IPS-NIHi7 (cell line): ENCODE data around the gene NCOA7.
"Not testable (repeated sequence)": the region's sequence is repeated elsewhere in the genome, so short reads cannot be mapped to it uniquely, and the experiment has no call there.

Experiments used
- DNase-seq: peaks from one replicate; pipeline ENCODE4 v3.0.0; 2012; ENCODE audit warnings: mixed read lengths; ENCODE audit errors: extremely low spot score

The NCOA7 gene

DNA sequence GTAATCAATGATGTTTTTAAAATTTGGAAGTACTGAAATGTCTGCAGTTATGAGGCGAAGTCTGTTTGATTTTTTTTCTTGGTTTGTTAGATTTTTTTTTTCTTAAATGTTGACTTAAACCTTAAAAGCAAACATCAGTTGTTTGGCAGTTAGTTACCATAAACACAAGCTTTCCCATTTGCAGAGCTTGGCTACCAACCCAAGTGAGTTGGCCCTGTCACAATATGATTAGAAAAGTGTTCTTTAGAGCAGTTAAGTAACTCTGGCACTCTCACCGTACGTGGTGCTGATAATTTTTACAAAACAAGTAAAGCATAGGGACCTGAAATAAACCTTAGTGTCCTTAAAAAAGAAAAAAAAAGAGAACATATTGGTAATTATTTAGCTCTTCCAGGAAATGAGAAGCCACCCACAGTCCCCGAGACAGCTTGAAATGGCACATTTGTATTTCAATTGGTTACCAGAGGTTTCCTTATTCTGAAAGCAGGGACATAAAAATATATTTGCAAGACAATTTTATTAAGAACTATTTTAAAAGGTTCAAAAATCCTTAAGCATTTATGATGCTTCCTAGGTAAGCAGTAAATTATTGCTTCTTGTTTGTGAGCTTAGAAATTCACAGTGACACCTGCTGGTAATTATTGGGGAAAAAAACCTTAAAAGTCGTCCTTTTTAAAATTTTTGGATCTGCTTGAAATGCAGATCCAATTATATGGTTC, 37.4 kb upstream of the NCOA7 start:
- no peak for DNase-seq

DNA sequence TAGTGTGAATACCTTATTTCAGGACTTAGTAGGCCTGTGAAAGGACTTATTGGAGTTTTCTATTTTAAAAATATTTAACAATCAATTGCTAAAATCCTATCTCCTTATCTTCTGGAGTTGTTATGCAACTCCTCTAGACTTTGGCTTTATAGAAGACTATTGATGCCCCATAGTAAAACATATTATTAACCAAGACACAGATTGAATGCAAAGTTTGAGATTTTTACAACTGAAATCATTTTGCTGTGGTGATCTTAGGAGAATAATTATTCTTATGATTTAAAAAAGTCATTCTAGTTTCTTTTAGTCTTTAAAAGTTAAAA, 36.9 kb upstream of the NCOA7 start:
- DNase-seq: no peak

DNA sequence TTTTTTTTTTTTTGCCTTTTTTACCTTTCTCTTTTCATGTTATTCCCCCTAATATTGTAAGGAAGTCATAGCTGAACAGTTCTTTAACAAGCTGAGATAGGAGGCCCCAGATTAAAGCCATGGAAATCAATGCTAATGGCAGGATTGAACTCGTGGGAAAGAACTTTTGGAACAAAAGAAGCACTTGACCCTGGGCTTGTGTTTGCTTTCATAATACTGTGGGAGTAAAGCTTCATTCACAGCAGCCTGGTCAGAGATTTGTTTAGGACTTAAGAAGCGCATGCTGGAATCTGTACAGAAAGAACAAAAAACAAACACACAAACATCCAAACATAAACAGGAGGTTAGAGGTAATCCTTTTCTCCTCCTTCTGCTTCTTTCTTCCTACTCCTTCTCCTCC, 36.2 kb upstream of the NCOA7 start:
- no peak for DNase-seq

DNA sequence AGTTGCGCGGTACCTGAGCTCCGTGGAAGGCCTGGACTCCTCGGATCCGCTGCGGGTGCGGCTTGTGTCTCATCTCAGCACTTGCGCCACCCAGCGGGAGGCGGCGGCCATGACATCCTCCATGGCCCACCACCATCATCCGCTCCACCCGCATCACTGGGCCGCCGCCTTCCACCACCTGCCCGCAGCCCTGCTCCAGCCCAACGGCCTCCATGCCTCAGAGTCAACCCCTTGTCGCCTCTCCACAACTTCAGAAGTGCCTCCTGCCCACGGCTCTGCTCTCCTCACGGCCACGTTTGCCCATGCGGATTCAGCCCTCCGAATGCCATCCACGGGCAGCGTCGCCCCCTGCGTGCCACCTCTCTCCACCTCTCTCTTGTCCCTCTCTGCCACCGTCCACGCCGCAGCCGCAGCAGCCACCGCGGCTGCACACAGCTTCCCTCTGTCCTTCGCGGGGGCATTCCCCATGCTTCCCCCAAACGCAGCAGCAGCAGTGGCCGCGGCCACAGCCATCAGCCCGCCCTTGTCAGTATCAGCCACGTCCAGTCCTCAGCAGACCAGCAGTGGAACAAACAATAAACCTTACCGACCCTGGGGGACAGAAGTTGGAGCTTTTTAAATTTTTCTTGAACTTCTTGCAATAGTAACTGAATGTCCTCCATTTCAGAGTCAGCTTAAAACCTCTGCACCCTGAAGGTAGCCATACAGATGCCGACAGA, 31.4 kb upstream of the NCOA7 start:
- DNase-seq: peak; percentile 79

DNA sequence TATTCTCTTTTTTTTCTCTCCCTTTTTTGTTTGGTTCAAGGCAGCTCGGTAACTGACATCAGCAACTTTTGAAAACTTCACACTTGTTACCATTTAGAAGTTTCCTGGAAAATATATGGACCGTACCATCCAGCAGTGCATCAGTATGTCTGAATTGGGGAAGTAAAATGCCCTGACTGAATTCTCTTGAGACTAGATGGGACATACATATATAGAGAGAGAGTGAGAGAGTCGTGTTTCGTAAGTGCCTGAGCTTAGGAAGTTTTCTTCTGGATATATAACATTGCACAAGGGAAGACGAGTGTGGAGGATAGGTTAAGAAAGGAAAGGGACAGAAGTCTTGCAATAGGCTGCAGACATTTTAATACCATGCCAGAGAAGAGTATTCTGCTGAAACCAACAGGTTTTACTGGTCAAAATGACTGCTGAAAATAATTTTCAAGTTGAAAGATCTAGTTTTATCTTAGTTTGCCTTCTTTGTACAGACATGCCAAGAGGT, 30.8 kb upstream of the NCOA7 start:
- no peak for DNase-seq

DNA sequence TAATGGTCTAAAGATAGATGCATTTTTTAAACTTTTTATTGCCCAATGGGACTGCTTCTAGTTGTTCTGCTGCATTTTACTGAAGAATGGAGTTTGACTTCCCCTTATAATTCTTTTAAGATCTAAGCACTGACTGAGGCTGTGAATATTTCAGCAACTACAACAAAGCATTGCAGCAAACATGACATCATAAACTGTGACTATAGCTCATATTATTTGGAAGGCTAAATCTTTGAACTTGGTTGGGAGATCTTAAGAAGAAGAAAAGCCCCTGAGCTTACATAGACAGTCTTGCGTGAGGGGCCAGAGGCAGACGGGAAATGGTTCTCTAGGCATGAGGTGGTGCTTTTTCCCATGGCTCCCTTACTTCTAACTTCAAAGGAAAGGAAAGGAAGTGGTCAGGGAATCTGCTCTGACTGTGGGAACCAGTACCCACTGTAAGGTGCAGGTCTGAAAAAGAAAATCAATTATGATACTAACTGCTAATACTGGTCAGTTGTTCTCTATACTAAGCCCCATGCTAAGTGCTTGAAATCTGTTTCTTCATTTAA, 26.6 kb upstream of the NCOA7 start:
- DNase-seq: no peak

DNA sequence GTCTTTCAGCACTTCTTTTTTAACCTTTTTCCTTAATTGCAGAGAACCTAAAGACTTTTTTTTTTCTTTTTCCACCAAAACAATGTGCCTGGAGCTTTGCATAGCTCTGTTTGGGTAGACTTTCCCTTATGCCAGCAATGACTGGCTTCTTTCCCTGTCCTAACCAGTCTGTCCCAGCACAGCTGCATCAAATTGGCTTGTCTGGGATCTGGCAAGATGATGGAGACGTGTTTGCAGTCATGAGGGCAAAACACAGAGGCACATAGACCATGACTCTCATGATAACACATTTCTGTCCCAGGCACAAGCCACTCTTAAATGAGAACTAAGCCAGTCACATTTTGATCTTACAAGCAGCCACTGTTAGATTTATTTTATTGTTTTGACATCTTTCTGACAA, 24.8 kb upstream of the NCOA7 start:
- no peak for DNase-seq

DNA sequence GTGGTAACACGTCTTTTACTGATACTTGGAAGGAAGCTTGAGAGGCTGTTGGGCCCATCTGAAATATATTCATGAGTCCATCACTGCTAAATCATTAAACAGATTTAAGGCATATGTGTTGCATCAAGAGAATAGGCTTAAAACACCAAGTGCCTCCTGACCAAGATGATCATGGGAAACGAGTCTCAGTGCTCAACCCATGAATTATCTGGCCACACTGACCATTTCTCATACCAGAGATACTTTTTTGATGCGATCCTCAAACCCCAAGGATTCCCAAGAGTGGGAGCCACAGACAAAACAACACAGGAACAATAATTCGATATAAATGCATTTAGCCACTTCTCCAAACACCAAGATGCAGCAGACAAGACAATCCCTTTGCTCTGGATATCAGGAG, 24.1 kb upstream of the NCOA7 start:
- DNase-seq: no peak

DNA sequence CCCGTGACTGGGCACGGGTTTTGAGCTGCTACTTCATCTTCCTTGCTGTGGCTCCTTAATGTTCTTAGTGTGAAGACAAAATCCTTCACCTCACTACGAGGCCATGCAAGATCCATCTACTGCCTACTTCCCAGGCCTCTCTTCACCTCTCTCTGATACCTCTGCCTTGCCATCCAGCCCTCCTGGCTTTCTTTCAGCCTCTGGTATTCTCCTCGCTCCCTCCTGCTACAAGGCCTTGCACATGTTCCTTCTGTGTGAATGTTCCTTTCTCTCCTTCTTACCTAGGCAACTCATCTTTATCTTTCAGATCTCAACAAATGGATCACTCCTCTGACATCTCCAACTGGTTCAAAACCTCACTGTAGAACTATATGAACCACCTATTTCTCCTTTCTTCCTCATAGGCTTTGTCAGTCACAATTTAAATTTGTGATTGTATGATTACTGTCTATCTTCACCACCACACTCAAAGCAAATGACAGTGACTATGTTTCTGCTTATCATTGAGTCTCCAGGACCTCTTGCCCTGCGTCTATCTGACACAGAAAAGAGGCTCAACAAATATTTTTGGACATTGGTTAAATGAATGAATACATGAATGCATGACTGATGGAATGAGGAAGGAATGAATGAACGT, 21.5 kb upstream of the NCOA7 start:
- DNase-seq: no peak

DNA sequence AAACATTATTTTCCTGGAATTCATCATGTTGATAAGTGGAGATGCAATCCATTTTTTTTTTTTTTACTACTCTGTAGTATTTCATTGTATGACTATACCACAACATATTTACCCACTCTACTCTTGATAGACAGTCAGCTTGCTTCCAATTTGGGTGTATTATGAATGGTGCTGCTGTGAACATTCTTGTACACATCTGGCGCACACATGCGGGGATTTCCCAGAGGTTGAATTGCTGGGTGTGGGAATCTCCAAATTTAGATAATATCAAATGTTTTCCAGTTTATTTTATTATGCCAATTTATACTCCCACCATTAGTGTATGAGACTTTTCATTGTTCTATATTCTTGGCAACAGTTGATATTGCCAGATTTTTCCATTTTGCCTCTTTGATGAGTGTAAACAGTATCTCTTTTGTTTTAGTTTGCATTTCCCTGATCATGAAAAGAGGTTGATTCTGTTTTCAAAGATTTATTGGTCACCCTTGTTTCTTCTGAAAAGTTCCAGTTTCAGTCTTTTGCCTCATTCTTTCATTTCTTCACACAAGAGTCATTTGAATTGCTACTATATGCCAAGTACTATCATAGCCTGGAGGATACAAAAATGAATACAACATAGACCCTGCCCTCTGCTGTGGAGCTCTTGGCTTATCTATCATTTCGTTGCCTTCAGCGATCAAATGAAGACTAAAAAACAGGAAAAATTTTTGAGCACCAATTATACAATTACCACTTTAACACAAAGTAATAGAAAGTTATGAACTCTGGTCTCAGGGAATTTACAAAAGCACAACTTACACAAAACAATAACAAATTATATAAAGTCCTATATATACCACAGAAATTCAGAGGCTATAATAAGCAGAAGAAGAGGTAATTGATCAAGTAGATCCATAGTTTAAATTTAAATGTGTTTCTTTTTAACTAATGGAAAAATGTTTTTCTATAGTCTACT, 17.1 kb upstream of the NCOA7 start:
- DNase-seq: no peak

DNA sequence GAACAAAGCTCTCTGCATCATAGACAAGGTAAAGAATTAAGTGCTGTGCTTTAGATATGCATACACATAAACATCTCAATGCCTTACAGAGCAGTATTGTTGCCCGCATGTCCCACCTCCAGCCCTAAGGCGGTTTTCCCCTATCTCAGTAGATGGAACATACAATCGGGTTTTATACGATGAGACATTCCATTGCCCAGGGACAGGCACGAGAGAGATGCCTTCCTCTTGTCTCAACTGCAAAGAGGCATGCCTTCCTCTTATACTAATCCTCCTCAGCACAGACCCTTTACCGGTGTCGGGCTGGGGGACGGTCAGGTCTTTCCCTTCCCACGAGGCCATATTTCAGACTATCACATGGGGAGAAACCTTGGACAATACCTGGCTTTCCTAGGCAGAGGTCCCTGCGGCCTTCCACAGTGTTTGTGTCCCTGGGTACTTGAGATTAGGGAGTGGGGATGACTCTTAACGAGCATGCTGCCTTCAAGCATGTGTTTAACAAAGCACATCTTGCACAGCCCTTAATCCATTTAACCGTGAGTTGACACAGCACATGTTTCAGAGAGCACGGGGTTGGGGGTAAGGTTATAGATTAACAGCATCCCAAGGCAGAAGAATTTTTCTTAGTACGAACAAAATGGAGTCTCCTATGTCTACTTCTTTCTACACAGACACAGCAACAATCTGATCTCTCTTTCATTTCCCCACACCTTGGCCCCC, 14.5 kb upstream of the NCOA7 start:
- not testable (repeated sequence) for DNase-seq

DNA sequence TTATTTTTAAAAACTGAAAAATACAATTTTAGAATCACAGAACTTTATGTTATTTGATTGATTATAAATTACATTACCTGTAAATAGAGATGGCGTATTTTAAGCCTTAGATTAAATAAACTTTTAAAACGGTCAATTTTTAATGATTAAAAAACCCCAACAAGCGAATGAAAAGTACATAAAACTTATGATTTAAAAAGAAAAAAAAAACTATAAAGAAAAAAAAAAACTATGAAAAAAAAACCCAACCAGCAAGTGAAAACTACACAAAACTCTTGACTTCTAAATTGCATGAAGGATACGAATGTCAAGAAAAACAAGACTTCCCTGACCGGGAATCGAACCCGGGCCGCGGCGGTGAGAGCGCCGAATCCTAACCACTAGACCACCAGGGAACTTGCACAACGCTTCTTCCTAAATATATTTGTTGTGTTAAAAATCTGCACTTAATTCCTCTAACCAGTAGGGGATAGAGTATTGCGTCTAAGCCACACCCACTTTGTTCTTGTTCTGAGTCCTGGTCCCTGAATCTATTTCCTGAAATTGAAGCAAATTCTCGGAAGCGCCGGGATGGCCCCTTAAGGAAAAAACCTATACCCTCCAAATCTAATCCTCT, 10.7 kb upstream of the NCOA7 start:
- peak; percentile 82 for DNase-seq

DNA sequence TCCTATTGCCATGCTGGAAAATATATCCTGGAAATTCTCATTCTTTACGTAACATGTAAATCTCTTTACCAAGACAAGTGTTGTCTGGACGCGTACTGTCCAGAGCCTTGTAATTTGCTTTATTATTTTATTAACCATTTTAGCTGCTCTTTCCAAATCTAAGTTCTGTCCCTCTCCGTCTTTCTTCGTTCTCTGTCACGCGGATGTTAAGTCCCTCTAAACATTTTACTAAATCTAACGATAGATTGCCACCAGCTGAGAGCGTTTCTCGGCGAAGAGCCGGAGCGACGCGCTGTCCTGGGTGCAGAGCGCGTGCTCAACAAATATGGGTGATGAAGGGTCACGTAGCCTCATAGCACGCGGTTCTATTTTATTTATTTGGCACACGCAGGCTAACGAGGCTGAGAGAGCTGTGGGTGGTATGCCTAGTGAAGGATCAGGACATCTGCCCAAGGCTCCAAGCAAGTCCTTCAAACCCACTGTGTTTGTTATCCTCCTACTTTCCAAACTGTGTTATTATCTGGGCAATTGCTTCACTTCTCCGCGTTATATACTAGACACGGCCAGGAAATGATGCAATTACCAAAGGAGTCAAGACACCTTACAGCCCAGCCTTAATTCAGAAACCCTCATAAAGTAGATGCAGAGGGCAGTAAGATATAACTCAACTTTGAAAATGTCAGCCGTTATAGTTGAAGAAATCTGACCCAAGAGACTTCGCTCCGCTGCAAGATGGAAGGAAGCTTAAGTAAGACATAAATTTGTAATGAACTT, 10.0 kb upstream of the NCOA7 start:
- peak; percentile 19 for DNase-seq

DNA sequence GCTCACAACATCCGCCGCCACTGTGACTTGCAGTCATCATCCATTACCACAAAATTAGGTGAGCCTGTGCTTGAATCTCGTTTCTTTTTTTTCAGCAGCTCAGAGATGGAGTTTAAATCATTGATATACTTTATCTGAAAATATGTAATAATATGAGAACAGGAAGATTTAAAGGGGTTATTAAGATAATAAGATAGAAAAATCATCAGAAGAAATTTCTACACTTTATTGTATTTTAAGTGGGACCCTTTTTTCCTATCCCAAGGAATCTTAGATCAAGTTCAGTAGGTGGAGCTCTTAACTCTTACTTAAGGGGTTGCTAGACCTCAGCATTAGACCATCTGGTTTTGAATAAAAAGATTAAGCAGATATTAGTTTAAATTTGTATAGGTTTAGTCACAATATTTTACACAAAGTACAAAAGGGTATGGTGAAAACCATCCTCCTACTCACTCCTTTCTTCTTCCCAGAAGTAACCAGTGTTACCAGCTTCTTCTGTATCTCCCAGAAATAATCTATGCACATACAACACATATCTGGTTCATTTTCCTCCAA, 9.4 kb upstream of the NCOA7 start:
- DNase-seq: no peak

DNA sequence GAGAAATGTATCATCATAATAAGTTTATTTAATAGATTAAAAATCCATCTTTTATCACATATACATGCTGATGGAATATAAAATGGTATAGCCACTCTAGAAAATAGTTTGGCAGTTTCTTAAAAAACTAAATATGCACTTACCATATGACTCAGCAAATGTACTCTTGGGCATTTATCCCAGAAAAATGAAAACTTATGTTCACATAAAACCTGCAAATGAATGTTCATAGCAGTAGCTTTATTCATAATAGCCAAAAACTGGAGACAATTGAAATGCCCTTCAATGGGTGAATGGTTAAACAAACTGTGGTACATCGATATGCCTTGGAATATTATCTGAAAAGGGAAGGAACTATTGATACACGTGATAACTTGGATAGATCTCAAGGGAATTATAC, 6.4 kb upstream of the NCOA7 start:
- DNase-seq: no peak

DNA sequence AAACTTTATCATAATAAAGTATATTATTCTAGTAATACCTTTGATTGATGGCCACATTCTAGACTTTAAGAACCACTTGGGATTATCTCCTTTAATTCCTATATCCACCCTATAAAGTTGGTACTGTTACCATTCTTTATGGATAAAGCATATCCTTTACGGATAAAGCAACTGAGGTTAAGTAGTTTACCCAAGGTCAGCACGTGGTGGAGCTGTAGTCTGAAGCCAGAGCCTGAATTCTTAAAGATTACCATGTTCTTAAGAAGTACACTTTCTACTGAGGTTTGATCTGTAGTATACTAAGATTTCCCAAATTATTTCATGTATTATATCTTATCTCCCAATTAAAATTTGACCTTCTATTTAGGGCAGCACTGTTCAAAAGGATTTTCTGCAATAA, 3.0 kb upstream of the NCOA7 start:
- DNase-seq: no peak

DNA sequence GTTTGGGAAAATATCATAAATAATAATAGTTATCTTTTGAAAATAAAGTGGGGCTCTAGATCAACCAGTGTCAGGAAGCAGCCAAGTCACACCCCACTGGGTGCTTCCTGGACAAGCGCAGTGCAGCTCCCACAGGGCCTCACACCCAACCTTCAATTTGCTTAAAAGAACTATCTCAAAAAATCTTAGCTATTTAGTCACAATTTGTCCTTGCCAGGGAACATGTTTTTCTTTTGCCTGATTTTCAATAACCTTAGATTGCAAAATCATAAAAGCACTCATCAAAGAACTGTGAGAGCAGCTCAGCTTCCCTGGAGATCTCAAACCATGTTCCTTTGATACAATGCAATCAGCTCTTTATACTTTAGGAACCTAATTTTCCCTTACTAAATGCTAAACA, 1.6 kb upstream of the NCOA7 start:
- DNase-seq: no peak

DNA sequence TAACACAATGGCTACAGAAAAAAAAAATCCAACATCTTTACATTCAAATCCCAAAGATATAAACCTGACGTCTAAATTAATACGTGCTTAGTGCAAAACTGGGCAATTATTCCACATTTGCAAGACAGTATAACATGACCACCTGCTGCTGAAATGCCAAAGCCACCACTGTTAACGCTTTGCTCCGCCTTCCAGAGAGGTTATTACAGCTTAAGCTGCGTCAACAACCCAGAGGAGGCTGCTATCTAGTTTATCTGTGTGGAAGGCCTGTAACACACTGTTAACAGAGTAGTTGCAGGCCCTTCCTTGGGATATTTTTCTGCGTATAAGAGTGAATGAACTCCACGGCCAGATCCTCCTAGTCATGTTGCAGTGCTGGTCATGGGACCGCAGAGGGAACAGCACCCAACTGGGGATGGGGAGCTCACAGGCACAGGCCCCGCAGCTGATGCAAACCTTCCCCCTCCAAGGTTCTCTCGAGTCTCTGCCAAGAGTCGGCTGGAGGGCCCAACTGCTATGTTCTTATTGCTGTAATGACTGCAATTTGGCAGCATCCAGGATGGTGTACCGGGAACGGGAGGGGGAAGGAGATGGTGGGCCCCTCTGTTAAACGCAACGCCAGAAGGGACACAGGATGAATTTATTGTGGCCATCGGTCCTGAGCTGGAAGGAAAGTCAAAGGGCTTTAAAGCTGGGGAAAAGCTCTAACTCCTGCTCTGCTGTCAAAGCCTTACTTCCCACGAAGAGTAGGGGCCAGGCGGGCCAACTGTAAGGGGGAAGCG, 993 bp upstream of the NCOA7 start:
- DNase-seq: peak; percentile 23
